Measurements from ENCODE around the gene CYB561D1. TPM values are rescaled to one million over a fixed set of nuclear protein-coding genes. Genes with fewer than 3 reads are reported as not detected.

The CYB561D1 gene
- total and polyA plus RNA-seq, 2 of the 13 experiments (the other 11 are each of a cell fraction or from before 2014, with no cell fraction given), result 3.9 to 4.1 TPM

DNA sequence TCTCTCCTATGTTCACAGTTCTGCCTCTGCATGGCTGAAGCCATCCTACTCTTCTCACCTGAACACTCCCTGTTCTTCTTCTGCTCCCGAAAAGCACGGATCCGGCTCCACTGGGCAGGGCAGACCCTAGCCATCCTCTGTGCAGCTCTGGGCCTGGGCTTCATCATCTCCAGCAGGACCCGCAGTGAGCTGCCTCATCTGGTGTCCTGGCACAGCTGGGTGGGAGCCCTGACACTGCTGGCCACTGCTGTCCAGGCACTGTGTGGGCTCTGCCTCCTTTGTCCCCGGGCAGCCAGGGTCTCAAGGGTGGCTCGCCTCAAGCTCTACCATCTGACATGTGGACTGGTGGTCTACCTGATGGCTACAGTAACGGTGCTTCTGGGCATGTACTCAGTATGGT lies 1.8 kb downstream of the CYB561D1 start (continued):
- TF ChIP-seq TEAD3 (CRISPR knock-in tag; optimal IDR thresholded peaks at IDR 0.05; ENCODE audit: borderline replicate concordance) (no peak), ZNF577 (CRISPR knock-in tag; IDR thresholded peaks at IDR 0.05; ENCODE audit: borderline replicate concordance, low read depth) (no peak)

DNA sequence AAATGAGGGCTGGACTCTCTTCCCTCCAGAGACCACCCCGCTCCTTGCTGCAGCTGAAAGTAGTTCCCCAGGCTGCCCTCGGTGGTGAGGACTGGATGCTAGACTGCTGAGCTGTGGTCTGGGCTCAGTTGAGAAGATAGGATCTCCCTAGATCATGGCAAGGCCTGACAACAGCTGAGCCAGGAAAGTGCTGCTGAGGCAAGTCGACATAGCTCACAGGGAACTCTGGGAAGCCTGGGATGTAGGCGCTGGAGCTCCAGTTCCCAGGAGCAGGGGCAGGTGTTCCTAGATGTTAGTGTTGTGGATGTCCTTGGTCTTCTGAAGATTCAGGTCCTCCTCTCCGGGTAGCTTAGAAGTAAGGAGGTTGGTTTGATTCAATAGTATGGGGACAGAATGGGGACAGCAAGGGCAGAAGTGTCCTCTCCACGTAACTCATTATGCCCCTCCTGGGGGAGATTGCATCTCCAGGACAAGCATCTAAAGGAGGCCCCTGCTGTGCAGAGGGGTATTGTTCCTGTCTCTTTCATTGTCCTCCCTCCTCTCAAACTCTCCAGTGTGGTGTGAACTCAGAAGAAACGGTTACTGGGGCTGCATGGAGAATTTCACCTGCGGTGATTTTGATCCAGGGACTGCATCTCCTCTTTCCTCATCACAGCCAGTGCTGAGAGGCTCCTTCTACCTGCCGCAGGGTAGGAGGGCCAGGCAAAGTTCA lies 3.7 kb downstream of the CYB561D1 start:
- WGBS (ENCODE audit: low lambda C conversion rate), result 86% methylated on average over 7 of the region's 9 CpGs
- no peaks in the 10 kb centered on the region for H3K79me2 ChIP-seq (ENCODE audit: insufficient read depth, low read length)
- ChIA-PET POLR2A (no interaction called here), CTCF (ENCODE audit: low intra/inter-chr PET ratio, low total read pairs) (interaction anchor here (5.1 kb wide), 1 partner anchor 35 kb away, joined by 81 read pairs; no protein-coding TSS in a partner anchor)
- intact Hi-C loops (cut with micrococcal nuclease; ENCODE audit: unreplicated experiment) (loop anchor here (1.0 kb wide), 1 partner anchor 35 kb away; no protein-coding TSS in a partner anchor), in situ Hi-C loops (cut with HindIII; ENCODE audit: extremely low pct_ligation_motif_present, low pct_unique_long_range_greater_than_20kb) (no loop called here)
- DNase-seq (ENCODE audit: low spot score) (no peak), FAIRE-seq (no peak), ATAC-seq (no peak)
- H3K36me3 ChIP-seq (replicated peaks in 1 of 2; ENCODE audit: control insufficient read depth in 1 of 2, insufficient read depth in 2 of 2, low read length in 2 of 2), result peaks cover 2 to 6% of the 10 kb centered on the region in 2 experiments; a peak in 2 of 5 replicates
- BruUV-seq (replicated peaks), result no TSS peak
- peaks cover 18% of the 10 kb centered on the region for H3K4me1 ChIP-seq (ENCODE audit: insufficient read depth, low read length)
- TF ChIP-seq ZFP91 (CRISPR knock-in tag; IDR thresholded peaks at IDR 0.05; ENCODE audit: borderline replicate concordance), result no peak
- TF ChIP-seq, protein P1, sequence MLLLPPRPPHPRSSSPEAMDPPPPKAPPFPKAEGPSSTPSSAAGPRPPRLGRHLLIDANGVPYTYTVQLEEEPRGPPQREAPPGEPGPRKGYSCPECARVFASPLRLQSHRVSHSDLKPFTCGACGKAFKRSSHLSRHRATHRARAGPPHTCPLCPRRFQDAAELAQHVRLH (CRISPR knock-in tag; IDR thresholded peaks at IDR 0.05; ENCODE audit: borderline replicate concordance, low read depth), result no peak
- TF ChIP-seq ZNF460 (CRISPR knock-in tag; IDR thresholded peaks at IDR 0.05; ENCODE audit: borderline replicate concordance), result no peak
- TF ChIP-seq MIER2 (CRISPR knock-in tag; IDR thresholded peaks at IDR 0.05), result no peak
- no peak for TF ChIP-seq TGIF2 (CRISPR knock-in tag; IDR thresholded peaks at IDR 0.05)
- TF ChIP-seq, protein P2, sequence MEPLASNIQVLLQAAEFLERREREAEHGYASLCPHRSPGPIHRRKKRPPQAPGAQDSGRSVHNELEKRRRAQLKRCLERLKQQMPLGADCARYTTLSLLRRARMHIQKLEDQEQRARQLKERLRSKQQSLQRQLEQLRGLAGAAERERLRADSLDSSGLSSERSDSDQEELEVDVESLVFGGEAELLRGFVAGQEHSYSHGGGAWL (CRISPR knock-in tag; IDR thresholded peaks at IDR 0.05), result no peak
- TF ChIP-seq ZFP1 (CRISPR knock-in tag; IDR thresholded peaks at IDR 0.05), result no peak
- TF ChIP-seq, protein P3, sequence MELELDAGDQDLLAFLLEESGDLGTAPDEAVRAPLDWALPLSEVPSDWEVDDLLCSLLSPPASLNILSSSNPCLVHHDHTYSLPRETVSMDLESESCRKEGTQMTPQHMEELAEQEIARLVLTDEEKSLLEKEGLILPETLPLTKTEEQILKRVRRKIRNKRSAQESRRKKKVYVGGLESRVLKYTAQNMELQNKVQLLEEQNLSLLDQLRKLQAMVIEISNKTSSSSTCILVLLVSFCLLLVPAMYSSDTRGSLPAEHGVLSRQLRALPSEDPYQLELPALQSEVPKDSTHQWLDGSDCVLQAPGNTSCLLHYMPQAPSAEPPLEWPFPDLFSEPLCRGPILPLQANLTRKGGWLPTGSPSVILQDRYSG (CRISPR knock-in tag; IDR thresholded peaks at IDR 0.05), result no peak
- TF ChIP-seq, protein P4, sequence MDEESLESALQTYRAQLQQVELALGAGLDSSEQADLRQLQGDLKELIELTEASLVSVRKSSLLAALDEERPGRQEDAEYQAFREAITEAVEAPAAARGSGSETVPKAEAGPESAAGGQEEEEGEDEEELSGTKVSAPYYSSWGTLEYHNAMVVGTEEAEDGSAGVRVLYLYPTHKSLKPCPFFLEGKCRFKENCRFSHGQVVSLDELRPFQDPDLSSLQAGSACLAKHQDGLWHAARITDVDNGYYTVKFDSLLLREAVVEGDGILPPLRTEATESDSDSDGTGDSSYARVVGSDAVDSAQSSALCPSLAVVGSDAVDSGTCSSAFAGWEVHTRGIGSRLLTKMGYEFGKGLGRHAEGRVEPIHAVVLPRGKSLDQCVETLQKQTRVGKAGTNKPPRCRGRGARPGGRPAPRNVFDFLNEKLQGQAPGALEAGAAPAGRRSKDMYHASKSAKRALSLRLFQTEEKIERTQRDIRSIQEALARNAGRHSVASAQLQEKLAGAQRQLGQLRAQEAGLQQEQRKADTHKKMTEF (CRISPR knock-in tag; IDR thresholded peaks at IDR 0.05), result no peak
- H3K4me2 ChIP-seq (ENCODE audit: low read depth, low read length), result no peak overlapping the region
- no peak overlapping the region for H3K4me3 ChIP-seq (replicated peaks in 1 of 3; ENCODE audit: insufficient read depth in 1 of 3, low read depth in 2 of 3, low read length in 3 of 3)
- H2AFZ ChIP-seq (ENCODE audit: low read length), result no peak overlapping the region
- no peaks in the 10 kb centered on the region for H3K9me3 ChIP-seq (ENCODE audit: low read length)
- no peak overlapping the region for H3K9ac ChIP-seq (ENCODE audit: insufficient read depth, low read depth, low read length)
- no peaks in the 10 kb centered on the region for H3K27me3 ChIP-seq (ENCODE audit: control insufficient read depth in 1 of 2, insufficient read depth in 2 of 2, low read length in 2 of 2)
- no peaks in the 10 kb centered on the region for H4K20me1 ChIP-seq (ENCODE audit: insufficient read depth, low read length)
- H3K27ac ChIP-seq (ENCODE audit: extremely low read length, insufficient read depth, low read length), result no peak overlapping the region
